SK-N-SH (cell line): Measurements from ENCODE around the gene SPATA31C1. TPM values are rescaled to one million over a fixed set of nuclear protein-coding genes. Genes with fewer than 3 reads are reported as not detected.

Source experiments
- CTCF ChIA-PET: fragments of 300-600, 350-600 bp; formaldehyde crosslinking; extraction: SDS; loops from one replicate; lab custom pipeline; 2021; lab: Yijun Ruan, JAX
- POLR2A ChIA-PET: fragments of 350-600 bp; sonication (Branson Sonifier 250); formaldehyde crosslinking; extraction: SDS; loops from one replicate; lab custom pipeline; 2020; ENCODE audit warnings: antibody characterized with exemption, inconsistent platforms; lab: Yijun Ruan, JAX
- DNase-seq: peaks from one replicate; pipeline ENCODE4 v3.0.0; 2012
- H2AFZ ChIP-seq: fragments of 200-600 bp; sonication (generic); 2 replicates; pipeline ENCODE4 v1.8.1; 2016; ENCODE audit warnings: antibody characterized with exemption, mild to moderate bottlenecking, low read depth
- H3F3A ChIP-seq: fragments of 200-600 bp; sonication (generic); replicated peaks from 2 replicates; pipeline ENCODE3; 2016; ENCODE audit warnings: antibody characterized with exemption, mild to moderate bottlenecking; ENCODE audit not compliant: insufficient read depth
- H3K27ac ChIP-seq, 2 experiments: fragments of 200-500 bp in 1 of 2; fragments of 200-600 bp in 1 of 2; sonication (Bioruptor generic) in 1 of 2; sonication (generic), shearing (Covaris generic) in 1 of 2; 2 replicates each; pipeline versions ENCODE4 v1.5.1 to v1.6.1; 2014 to 2016; ENCODE audit warnings: low read depth in 2 of 2, inconsistent platforms in 1 of 2, low read length in 1 of 2, mild to moderate bottlenecking in 1 of 2, mixed read lengths in 1 of 2
- H3K27me3 ChIP-seq: fragments of 200-600 bp; sonication (generic), shearing (Covaris generic); 2 replicates; pipeline ENCODE4 v1.6.1; 2016; ENCODE audit warnings: mixed run types; ENCODE audit not compliant: insufficient read depth
- H3K36me3 ChIP-seq, 2 experiments: fragments of 200-500 bp in 1 of 2; fragments of 200-600 bp in 1 of 2; sonication (Bioruptor generic) in 1 of 2; sonication (generic) in 1 of 2; replicated peaks in 1 of 2; 2 replicates each; pipeline versions ENCODE3 to v1.5.1; 2014 to 2016; ENCODE audit warnings: low read length in 1 of 2, mild to moderate bottlenecking in 1 of 2; ENCODE audit not compliant: insufficient read depth in 2 of 2, control insufficient read depth in 1 of 2
- H3K4me1 ChIP-seq, 2 experiments: fragments of 200-500 bp in 1 of 2; fragments of 200-600 bp in 1 of 2; sonication (Bioruptor generic) in 1 of 2; sonication (generic), shearing (Covaris generic) in 1 of 2; 2 replicates each; pipeline versions ENCODE4 v1.5.1 to v1.6.1; 2014 to 2016; ENCODE audit warnings: low read depth in 1 of 2, low read length in 1 of 2, mixed run types in 1 of 2; ENCODE audit not compliant: insufficient read depth in 2 of 2, control insufficient read depth in 1 of 2
- H3K4me2 ChIP-seq: fragments of 200-600 bp; sonication (generic), shearing (Covaris generic); 2 replicates; pipeline ENCODE4 v1.6.1; 2017; ENCODE audit warnings: mixed run types
- H3K4me3 ChIP-seq, 2 experiments: fragments of 200-500 bp in 1 of 2; fragments of 200-600 bp in 1 of 2; sonication (Bioruptor generic) in 1 of 2; sonication (generic), shearing (Covaris generic) in 1 of 2; 2 replicates each; pipeline versions ENCODE4 v1.5.1 to v1.8.1; 2014 to 2016; ENCODE audit warnings: low read depth in 2 of 2, inconsistent platforms in 1 of 2, low read length in 1 of 2, mild to moderate bottlenecking in 1 of 2, mixed read lengths in 1 of 2, moderate library complexity in 1 of 2
- H3K79me2 ChIP-seq: fragments of 200-600 bp; sonication (generic); 2 replicates; pipeline ENCODE4 v1.8.1; 2017; ENCODE audit warnings: mild to moderate bottlenecking; ENCODE audit not compliant: insufficient read depth
- H3K9ac ChIP-seq: fragments of 200-600 bp; sonication (generic); 2 replicates; pipeline ENCODE4 v1.6.1; 2017; ENCODE audit warnings: mixed run types
- H3K9me2 ChIP-seq: fragments of 200-600 bp; sonication (generic); 2 replicates; pipeline ENCODE4 v1.6.1; 2017; ENCODE audit warnings: mixed run types
- H3K9me3 ChIP-seq: fragments of 200-600 bp; sonication (generic); 2 replicates; pipeline ENCODE4 v1.6.1; 2017; ENCODE audit warnings: mixed run types, mild to moderate bottlenecking, moderate library complexity
- H4K20me1 ChIP-seq: fragments of 200-600 bp; sonication (generic); 2 replicates; pipeline ENCODE4 v1.6.1; 2017; ENCODE audit warnings: mild to moderate bottlenecking, mixed run types; ENCODE audit not compliant: insufficient read depth
- EP300 ChIP-seq, 2 experiments: IDR thresholded peaks; 2 replicates each; pipeline versions ENCODE4 v1.4.0 to v1.6.1; 2012; ENCODE audit warnings: borderline replicate concordance in 1 of 2, low read depth in 1 of 2, low read length in 1 of 2
- EZH2phosphoT487 ChIP-seq: fragments of 200-600 bp; sonication (generic); IDR thresholded peaks from 2 replicates; pipeline ENCODE4 v1.6.1; 2017; ENCODE audit warnings: low read depth, mixed run types, mild to moderate bottlenecking, antibody characterized with exemption, moderate library complexity, borderline replicate concordance
- NFIC ChIP-seq: IDR thresholded peaks from 2 replicates; pipeline ENCODE4 v1.4.0; 2012; ENCODE audit warnings: borderline replicate concordance
- POLR2AphosphoS5 ChIP-seq: IDR thresholded peaks from 2 replicates; pipeline ENCODE4 v1.6.1; 2012; ENCODE audit warnings: low read depth, low read length
- RAD21 ChIP-seq: IDR thresholded peaks from 2 replicates; pipeline ENCODE4 v1.6.1; 2012; ENCODE audit warnings: mild to moderate bottlenecking, low read length
- RCOR1 ChIP-seq: fragments of 150-350 bp; IDR thresholded peaks from 2 replicates; pipeline ENCODE4 v1.6.1; 2017; ENCODE audit warnings: antibody characterized with exemption, low read length
- RXRA ChIP-seq: IDR thresholded peaks from 2 replicates; pipeline ENCODE4 v1.4.0; 2012; ENCODE audit warnings: low read depth, mild to moderate bottlenecking, borderline replicate concordance
- SMC3 ChIP-seq: IDR thresholded peaks from 2 replicates; pipeline ENCODE4 v1.6.1; 2012; ENCODE audit warnings: low read depth, low read length, improper control_type of control experiment
- TCF12 ChIP-seq: IDR thresholded peaks from 2 replicates; pipeline ENCODE4 v1.4.0; 2012
- TEAD4 ChIP-seq: IDR thresholded peaks from 2 replicates; pipeline ENCODE4 v1.4.0; 2012; ENCODE audit warnings: mild to moderate bottlenecking, borderline replicate concordance; ENCODE audit not compliant: insufficient read depth
- YY1 ChIP-seq: IDR thresholded peaks from 2 replicates; pipeline ENCODE4 v1.4.0; 2012; ENCODE audit warnings: low read depth, mild to moderate bottlenecking
- WGBS: methylation state at CpG from one replicate; pipeline ENCODE4 v1.1.6; 2017; ENCODE audit warnings: low lambda C conversion rate; 5-methylcytosine and 5-hydroxymethylcytosine counted together
- polyA plus RNA-seq, 3 experiments: library from polyadenylated mRNA; depleted of rRNA; stranded (reverse); fragments of >200 nt; gene quantifications; 2 replicates each; pipeline ENCODE4 v1.2.3, GENCODE V29; 2012
- TF ChIP-seq, protein P1 (sequence below): IDR thresholded peaks from 2 replicates; pipeline ENCODE4 v1.4.0; 2012; ENCODE audit warnings: low read depth, borderline replicate concordance
- TF ChIP-seq, protein P2 (sequence below): fragments of 150-350 bp; IDR thresholded peaks from 2 replicates; pipeline ENCODE4 v1.6.1; 2016; ENCODE audit warnings: mild to moderate bottlenecking, low read depth, low read length
- TF ChIP-seq, protein P3 (sequence below): fragments of 150-350 bp; IDR thresholded peaks from 2 replicates; pipeline ENCODE4 v1.6.1; 2017; ENCODE audit warnings: antibody characterized with exemption, low read length, low read depth, borderline replicate concordance
- TF ChIP-seq, protein P4 (sequence below): IDR thresholded peaks from 2 replicates; pipeline ENCODE4 v1.6.1; 2012; ENCODE audit warnings: mild to moderate bottlenecking, low read depth, low read length, moderate library complexity

The SPATA31C1 gene
- polyA plus RNA-seq, 1 of the 3 experiments (the other 2 are of a cell fraction) = not detected

DNA sequence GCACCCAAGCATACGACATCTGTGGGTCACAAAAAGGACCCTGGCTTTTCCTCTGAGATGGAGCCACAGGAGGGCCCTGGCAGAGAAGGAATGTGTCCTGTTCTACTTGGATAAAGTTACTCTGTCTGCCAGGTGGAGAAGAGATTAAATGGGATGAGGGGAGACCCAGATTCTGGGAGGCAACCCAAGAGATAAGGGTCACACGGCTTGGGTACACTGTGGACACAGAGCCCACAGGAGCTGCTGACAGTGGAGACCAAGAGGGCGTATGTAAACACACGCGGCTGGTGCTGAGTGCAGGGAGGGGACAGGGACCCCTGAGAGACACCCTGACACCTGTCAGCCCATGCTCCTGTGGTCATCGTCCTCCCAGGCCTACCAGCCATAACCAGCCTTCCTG lies 50.4 kb downstream of the SPATA31C1 start:
- WGBS = 71% methylated on average over 5 of the region's 6 CpGs
- DNase-seq = no peak
- CTCF ChIA-PET = no interaction called here

DNA sequence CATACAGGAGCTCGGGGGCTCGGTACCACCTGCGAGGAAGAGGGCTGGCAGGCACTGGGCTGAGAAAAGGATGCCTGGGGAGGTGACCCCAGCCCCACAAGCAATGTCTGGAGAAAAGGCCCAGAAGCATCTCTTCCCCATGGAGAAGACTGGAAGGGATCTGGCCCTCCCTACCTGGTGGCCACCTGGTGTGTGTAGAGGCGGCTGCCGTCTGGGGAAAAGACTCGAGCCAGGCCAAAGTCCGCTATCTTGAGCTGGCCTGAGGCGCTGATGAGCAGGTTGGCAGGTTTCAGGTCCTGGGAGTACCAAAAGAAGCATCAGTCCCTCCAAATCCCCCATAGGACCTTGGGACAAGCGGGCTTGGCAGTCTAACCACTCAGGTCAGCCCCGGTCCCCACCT lies 52.8 kb downstream of the SPATA31C1 start:
- no peaks in the 10 kb centered on the region for H3F3A ChIP-seq
- peaks cover 0 to 12% of the 10 kb centered on the region in 2 experiments; a peak in 1 of 4 replicates for H3K4me1 ChIP-seq
- peaks cover 0 to 11% of the 10 kb centered on the region in 2 experiments for H3K36me3 ChIP-seq
- H2AFZ ChIP-seq = no peak overlapping the region
- 100% methylated on average over 4 of the region's 10 CpGs for WGBS
- H3K27ac ChIP-seq = no peak overlapping the region
- H3K27me3 ChIP-seq = no peaks in the 10 kb centered on the region
- H3K79me2 ChIP-seq = no peaks in the 10 kb centered on the region
- CTCF ChIA-PET = interaction anchor here (1.4 kb wide), 1 partner anchor 14 kb away, joined by 3 read pairs; no protein-coding TSS in a partner anchor
- POLR2A ChIA-PET = no interaction called here
- H4K20me1 ChIP-seq = no peaks in the 10 kb centered on the region
- H3K9me2 ChIP-seq = no peaks in the 10 kb centered on the region
- H3K9ac ChIP-seq = no peak overlapping the region
- no peak for DNase-seq
- TF ChIP-seq SMC3 (no peak), TEAD4 (no peak), RCOR1 (no peak), TCF12 (no peak), EP300 (IDR thresholded peaks at IDR 0.05; ENCODE audit: borderline replicate concordance in 1 of 2, low read depth in 1 of 2, low read length in 1 of 2) (no peak), RXRA (no peak), NFIC (no peak), YY1 (no peak), EZH2phosphoT487 (no peak), RAD21 (no peak)
- TF ChIP-seq, protein P1, sequence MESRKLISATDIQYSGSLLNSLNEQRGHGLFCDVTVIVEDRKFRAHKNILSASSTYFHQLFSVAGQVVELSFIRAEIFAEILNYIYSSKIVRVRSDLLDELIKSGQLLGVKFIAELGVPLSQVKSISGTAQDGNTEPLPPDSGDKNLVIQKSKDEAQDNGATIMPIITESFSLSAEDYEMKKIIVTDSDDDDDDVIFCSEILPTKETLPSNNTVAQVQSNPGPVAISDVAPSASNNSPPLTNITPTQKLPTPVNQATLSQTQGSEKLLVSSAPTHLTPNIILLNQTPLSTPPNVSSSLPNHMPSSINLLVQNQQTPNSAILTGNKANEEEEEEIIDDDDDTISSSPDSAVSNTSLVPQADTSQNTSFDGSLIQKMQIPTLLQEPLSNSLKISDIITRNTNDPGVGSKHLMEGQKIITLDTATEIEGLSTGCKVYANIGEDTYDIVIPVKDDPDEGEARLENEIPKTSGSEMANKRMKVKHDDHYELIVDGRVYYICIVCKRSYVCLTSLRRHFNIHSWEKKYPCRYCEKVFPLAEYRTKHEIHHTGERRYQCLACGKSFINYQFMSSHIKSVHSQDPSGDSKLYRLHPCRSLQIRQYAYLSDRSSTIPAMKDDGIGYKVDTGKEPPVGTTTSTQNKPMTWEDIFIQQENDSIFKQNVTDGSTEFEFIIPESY = no peak
- TF ChIP-seq, protein P2, sequence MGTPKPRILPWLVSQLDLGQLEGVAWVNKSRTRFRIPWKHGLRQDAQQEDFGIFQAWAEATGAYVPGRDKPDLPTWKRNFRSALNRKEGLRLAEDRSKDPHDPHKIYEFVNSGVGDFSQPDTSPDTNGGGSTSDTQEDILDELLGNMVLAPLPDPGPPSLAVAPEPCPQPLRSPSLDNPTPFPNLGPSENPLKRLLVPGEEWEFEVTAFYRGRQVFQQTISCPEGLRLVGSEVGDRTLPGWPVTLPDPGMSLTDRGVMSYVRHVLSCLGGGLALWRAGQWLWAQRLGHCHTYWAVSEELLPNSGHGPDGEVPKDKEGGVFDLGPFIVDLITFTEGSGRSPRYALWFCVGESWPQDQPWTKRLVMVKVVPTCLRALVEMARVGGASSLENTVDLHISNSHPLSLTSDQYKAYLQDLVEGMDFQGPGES = no peak
- TF ChIP-seq, protein P3, sequence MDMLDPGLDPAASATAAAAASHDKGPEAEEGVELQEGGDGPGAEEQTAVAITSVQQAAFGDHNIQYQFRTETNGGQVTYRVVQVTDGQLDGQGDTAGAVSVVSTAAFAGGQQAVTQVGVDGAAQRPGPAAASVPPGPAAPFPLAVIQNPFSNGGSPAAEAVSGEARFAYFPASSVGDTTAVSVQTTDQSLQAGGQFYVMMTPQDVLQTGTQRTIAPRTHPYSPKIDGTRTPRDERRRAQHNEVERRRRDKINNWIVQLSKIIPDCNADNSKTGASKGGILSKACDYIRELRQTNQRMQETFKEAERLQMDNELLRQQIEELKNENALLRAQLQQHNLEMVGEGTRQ = no peak
- TF ChIP-seq, protein P4, sequence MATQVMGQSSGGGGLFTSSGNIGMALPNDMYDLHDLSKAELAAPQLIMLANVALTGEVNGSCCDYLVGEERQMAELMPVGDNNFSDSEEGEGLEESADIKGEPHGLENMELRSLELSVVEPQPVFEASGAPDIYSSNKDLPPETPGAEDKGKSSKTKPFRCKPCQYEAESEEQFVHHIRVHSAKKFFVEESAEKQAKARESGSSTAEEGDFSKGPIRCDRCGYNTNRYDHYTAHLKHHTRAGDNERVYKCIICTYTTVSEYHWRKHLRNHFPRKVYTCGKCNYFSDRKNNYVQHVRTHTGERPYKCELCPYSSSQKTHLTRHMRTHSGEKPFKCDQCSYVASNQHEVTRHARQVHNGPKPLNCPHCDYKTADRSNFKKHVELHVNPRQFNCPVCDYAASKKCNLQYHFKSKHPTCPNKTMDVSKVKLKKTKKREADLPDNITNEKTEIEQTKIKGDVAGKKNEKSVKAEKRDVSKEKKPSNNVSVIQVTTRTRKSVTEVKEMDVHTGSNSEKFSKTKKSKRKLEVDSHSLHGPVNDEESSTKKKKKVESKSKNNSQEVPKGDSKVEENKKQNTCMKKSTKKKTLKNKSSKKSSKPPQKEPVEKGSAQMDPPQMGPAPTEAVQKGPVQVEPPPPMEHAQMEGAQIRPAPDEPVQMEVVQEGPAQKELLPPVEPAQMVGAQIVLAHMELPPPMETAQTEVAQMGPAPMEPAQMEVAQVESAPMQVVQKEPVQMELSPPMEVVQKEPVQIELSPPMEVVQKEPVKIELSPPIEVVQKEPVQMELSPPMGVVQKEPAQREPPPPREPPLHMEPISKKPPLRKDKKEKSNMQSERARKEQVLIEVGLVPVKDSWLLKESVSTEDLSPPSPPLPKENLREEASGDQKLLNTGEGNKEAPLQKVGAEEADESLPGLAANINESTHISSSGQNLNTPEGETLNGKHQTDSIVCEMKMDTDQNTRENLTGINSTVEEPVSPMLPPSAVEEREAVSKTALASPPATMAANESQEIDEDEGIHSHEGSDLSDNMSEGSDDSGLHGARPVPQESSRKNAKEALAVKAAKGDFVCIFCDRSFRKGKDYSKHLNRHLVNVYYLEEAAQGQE = no peak
- TF ChIP-seq, all 33 proteins: peak for 0
- Histone ChIP-seq H3K4me3 (no peak overlapping the region), H3K4me2 (no peak overlapping the region), H3K9me3 (no peaks in the 10 kb centered on the region)

More for the DNA sequence above, 50.4 kb downstream of the SPATA31C1 start:
- POLR2A ChIA-PET = no interaction called here
- Histone ChIP-seq H3K79me2 (no peaks in the 10 kb centered on the region), H2AFZ (no peak overlapping the region), H3K36me3 (peaks cover 0 to 11% of the 10 kb centered on the region in 2 experiments), H4K20me1 (no peaks in the 10 kb centered on the region), H3K27ac (no peak overlapping the region), H3K4me2 (no peak overlapping the region), H3K4me3 (no peak overlapping the region), H3K9me3 (no peaks in the 10 kb centered on the region), H3K9me2 (no peaks in the 10 kb centered on the region), H3K4me1 (peaks cover 0 to 4% of the 10 kb centered on the region in 2 experiments; a peak in 1 of 4 replicates), H3F3A (no peaks in the 10 kb centered on the region), H3K27me3 (no peaks in the 10 kb centered on the region), H3K9ac (no peak overlapping the region)
- no peak for TF ChIP-seq RAD21
- TF ChIP-seq POLR2AphosphoS5 = no peak
- TF ChIP-seq EP300 (IDR thresholded peaks at IDR 0.05; ENCODE audit: borderline replicate concordance in 1 of 2, low read depth in 1 of 2, low read length in 1 of 2) = no peak
